Heart left ventricle (tissue), 13 donors: Measurements from ENCODE around the gene SEPTIN11.

ENCODE experiments used
- CTCF ChIP-seq, 12 donors: fragments of 200-600 bp; sonication (generic) in 4 of 12; IDR thresholded peaks; one replicate each; pipeline versions ENCODE4 v1.5.0 to v1.8.0; 2018 to 2022; ENCODE audit warnings: antibody characterized with exemption in 12 of 12, mild to moderate bottlenecking in 5 of 12
- POLR2A ChIP-seq, 2 donors: fragments of 450-650 bp; IDR thresholded peaks; one replicate each; pipeline ENCODE4 v1.6.1; 2017; ENCODE audit warnings: antibody characterized with exemption in 2 of 2, mild to moderate bottlenecking in 2 of 2, moderate library complexity in 2 of 2
- donor health status: ischemic (EF 13 %, LVEDD 7.1; RV severe dilation, severe dysfunction).
- donor health status: DM: no; HTN: yes; CAD: no.
- donor health status: DM: no; HTN: no; CAD: no.
- donor health status: ischemic (EF 25% LVEDD 6.9; RV normal size, moderate dysfunction).
- donor health status: ischemic (EF 25% LVEDD 5.7; RV mildly dilated, moderate dysfunction).
- donor health status: ischemic (EF 35%, LVEDD 5.7; RV mildly dilated, moderate dysfunction).
- donor health status: nonischemic (EF 11% LVEDD 7.7; RV severe dilation, severe dysfunction).
- donor health status: DM: yes; HTN: yes; CAD: no.
- donor health status: PGD.
- donor health status: ischemic (EF 29% LVEDD 5.4; RV normal size, mild dysfunction).
- donor health status: nonischemic (EF 23%, LVEDD 6.1; RV moderate dilation, normal function).

GRCh38 chr4:76997077-76997476 lies 47.5 kb downstream of the SEPTIN11 start:
- TF ChIP-seq CTCF (IDR thresholded peaks at IDR 0.05) (no peak), POLR2A (IDR thresholded peaks at IDR 0.05) (no peak)
